GM21619 (cell line): ENCODE measurements around the gene BMS1.
"Not testable (repeated sequence)": the region's sequence is repeated elsewhere in the genome, so short reads cannot be mapped to it uniquely, and the experiment has no call there.

ENCODE experiments used
- ATAC-seq: cut with Tn5 transposase; IDR thresholded peaks from one replicate; pipeline ENCODE4 v1.9.1; 2021; ENCODE audit not compliant: unreplicated experiment

Gene BMS1

GRCh38 chr10:42782446-42783180, at the start of gene BMS1:
BMS1 (plus strand) TSS chr10:42782795; CDS start chr10:42784395, 1,600 bp downstream.
- ATAC-seq: peak; percentile 98

- no peak for ATAC-seq
These were observed 48.1 kb upstream of the BMS1 start for GRCh38 chr10:42734536-42734935.

GRCh38 chr10:42738679-42739078, 43.9 kb upstream of the BMS1 start:
- ATAC-seq: no peak

- not testable (repeated sequence) for ATAC-seq
These were observed 41.1 kb upstream of the BMS1 start for GRCh38 chr10:42741536-42741935.

- no peak for ATAC-seq
These were observed 38.9 kb upstream of the BMS1 start for GRCh38 chr10:42743697-42744096.

GRCh38 chr10:42744134-42744701, 38.4 kb upstream of the BMS1 start:
- no peak for ATAC-seq

GRCh38 chr10:42753126-42753506, 29.5 kb upstream of the BMS1 start:
- ATAC-seq: peak; percentile 68

- no peak for ATAC-seq
These were observed 29.0 kb upstream of the BMS1 start for GRCh38 chr10:42753507-42754154.

- ATAC-seq: no peak
These were observed 28.2 kb upstream of the BMS1 start for GRCh38 chr10:42754155-42755027.

- ATAC-seq: no peak
These were observed 27.6 kb upstream of the BMS1 start for GRCh38 chr10:42755028-42755451.

- ATAC-seq: no peak
These were observed 27.0 kb upstream of the BMS1 start for GRCh38 chr10:42755556-42756093.

- no peak for ATAC-seq
These were observed 14.7 kb upstream of the BMS1 start for GRCh38 chr10:42767906-42768305.

GRCh38 chr10:42768581-42769152, 13.9 kb upstream of the BMS1 start:
- ATAC-seq: no peak

GRCh38 chr10:42769173-42769572, 13.4 kb upstream of the BMS1 start:
- ATAC-seq: no peak

GRCh38 chr10:42769673-42770072, 12.9 kb upstream of the BMS1 start:
- ATAC-seq: no peak

GRCh38 chr10:42776681-42777080, 5.9 kb upstream of the BMS1 start:
- ATAC-seq: no peak

GRCh38 chr10:42780456-42780855, 2.1 kb upstream of the BMS1 start:
- ATAC-seq: no peak

- no peak for ATAC-seq
These were observed 626 bp upstream of the BMS1 start for GRCh38 chr10:42781893-42782445.

GRCh38 chr10:42783181-42783549, 570 bp downstream of the BMS1 start:
- peak; percentile 4 for ATAC-seq

- ATAC-seq: no peak
These were observed 3.2 kb downstream of the BMS1 start for GRCh38 chr10:42785759-42786158.
